WTC11 (cell line): ENCODE measurements around the gene KRT6A. TPM values are rescaled to one million over a fixed set of nuclear protein-coding genes. Genes with fewer than 3 reads are reported as not detected.

ENCODE experiments used
- ATAC-seq: fragments of 200-7000 bp; cut with Tn5 transposase; 2 replicates; pipeline ENCODE4 v1.10.0; 2021; ENCODE audit warnings: mild to moderate bottlenecking, moderate library complexity
- CTCF ChIA-PET: fragments of 300-600 bp; sonication (Branson Sonifier 250); formaldehyde crosslinking; loops from one replicate; lab custom pipeline; 2021; ENCODE audit warnings: antibody characterized with exemption; lab: Charles Lee
- POLR2A ChIA-PET: fragments of 350-600 bp; sonication (Branson Sonifier 250); formaldehyde crosslinking; loops from one replicate; lab custom pipeline; 2021; ENCODE audit warnings: antibody characterized with exemption; lab: Charles Lee
- DNase-seq: peaks from one replicate; pipeline ENCODE4 v3.0.0; 2021; ENCODE audit warnings: low spot score
- H3K27ac Mint-ChIP-seq: 2 replicates; pipeline ENCODE4 v1.8.0; 2021; ENCODE audit warnings: mixed read lengths
- H3K27me3 Mint-ChIP-seq: 2 replicates; pipeline ENCODE4 v1.8.0; 2021; ENCODE audit warnings: low read depth, mild to moderate bottlenecking, moderate library complexity, mixed read lengths
- H3K36me3 Mint-ChIP-seq: 2 replicates; pipeline ENCODE4 v1.8.0; 2021; ENCODE audit warnings: mixed read lengths
- H3K4me1 Mint-ChIP-seq: 2 replicates; pipeline ENCODE4 v1.8.0; 2022; ENCODE audit warnings: mixed read lengths
- H3K4me3 Mint-ChIP-seq: 2 replicates; pipeline ENCODE4 v1.8.0; 2021; ENCODE audit warnings: mild to moderate bottlenecking, moderate library complexity, mixed read lengths
- H3K9me3 Mint-ChIP-seq: 2 replicates; pipeline ENCODE4 v1.8.0; 2021; ENCODE audit warnings: mixed read lengths
- CREM ChIP-seq: sonication (generic); formaldehyde crosslinking; IDR thresholded peaks from 2 replicates; pipeline ENCODE4 v1.8.1; 2022; ENCODE audit warnings: mild to moderate bottlenecking, missing genetic modification reagents, moderate library complexity
- ETV6 ChIP-seq: sonication (generic); formaldehyde crosslinking; IDR thresholded peaks from 2 replicates; pipeline ENCODE4 v1.8.1; 2022; ENCODE audit warnings: mild to moderate bottlenecking, missing genetic modification reagents
- FOXJ3 ChIP-seq: sonication (generic); formaldehyde crosslinking; IDR thresholded peaks from 2 replicates; pipeline ENCODE4 v1.9.0; 2021; ENCODE audit warnings: missing genetic modification reagents, mild to moderate bottlenecking, borderline replicate concordance
- FOXK1 ChIP-seq: sonication (generic); formaldehyde crosslinking; IDR thresholded peaks from 2 replicates; pipeline ENCODE4 v1.8.0; 2022; ENCODE audit warnings: mild to moderate bottlenecking, moderate library complexity, missing genetic modification reagents
- GABPB1 ChIP-seq: sonication (generic); formaldehyde crosslinking; IDR thresholded peaks from 2 replicates; pipeline ENCODE4 v1.8.1; 2023; ENCODE audit warnings: mild to moderate bottlenecking, missing genetic modification reagents
- HMGA2 ChIP-seq: fragments of 250-450 bp; sonication (Bioruptor Pico); IDR thresholded peaks from 2 replicates; pipeline ENCODE4 v1.4.0; 2021; ENCODE audit warnings: mild to moderate bottlenecking, moderate library complexity
- IRF2 ChIP-seq: sonication (generic); formaldehyde crosslinking; IDR thresholded peaks from 2 replicates; pipeline ENCODE4 v1.8.0; 2022; ENCODE audit warnings: low read depth, missing genetic modification reagents, borderline replicate concordance
- JAZF1 ChIP-seq: fragments of 250-450 bp; sonication (Bioruptor Pico); IDR thresholded peaks from 2 replicates; pipeline ENCODE4 v1.9.0; 2021; ENCODE audit warnings: moderate library complexity, mild to moderate bottlenecking, inconsistent platforms
- KAT7 ChIP-seq: sonication (generic); formaldehyde crosslinking; IDR thresholded peaks from 2 replicates; pipeline ENCODE4 v1.8.1; 2023; ENCODE audit warnings: missing genetic modification reagents, mild to moderate bottlenecking, borderline replicate concordance
- NFE2L1 ChIP-seq: sonication (generic); formaldehyde crosslinking; IDR thresholded peaks from 2 replicates; pipeline ENCODE4 v1.8.1; 2023; ENCODE audit warnings: missing genetic modification reagents
- NFYB ChIP-seq: sonication (generic); formaldehyde crosslinking; conservative IDR thresholded peaks from 2 replicates; pipeline ENCODE4 v1.8.0; 2022; ENCODE audit warnings: low read depth, missing genetic modification reagents
- PRRX2 ChIP-seq: fragments of 250-450 bp; sonication (Bioruptor Pico); IDR thresholded peaks from 2 replicates; pipeline ENCODE4 v1.8.0; 2021; ENCODE audit warnings: mild to moderate bottlenecking
- RELA ChIP-seq: sonication (generic); formaldehyde crosslinking; IDR thresholded peaks from 2 replicates; pipeline ENCODE4 v1.8.1; 2022; ENCODE audit warnings: missing genetic modification reagents, mild to moderate bottlenecking, borderline replicate concordance
- SP1 ChIP-seq: sonication (generic); formaldehyde crosslinking; conservative IDR thresholded peaks from 2 replicates; pipeline ENCODE4 v1.8.1; 2022; ENCODE audit warnings: missing genetic modification reagents
- TEAD4 ChIP-seq: sonication (generic); formaldehyde crosslinking; IDR thresholded peaks from 2 replicates; pipeline ENCODE4 v1.8.0; 2022; ENCODE audit warnings: mild to moderate bottlenecking, missing genetic modification reagents
- ZNF121 ChIP-seq: sonication (generic); formaldehyde crosslinking; IDR thresholded peaks from 2 replicates; pipeline ENCODE4 v1.8.0; 2023; ENCODE audit warnings: missing genetic modification reagents
- ZNF138 ChIP-seq: sonication (generic); formaldehyde crosslinking; conservative IDR thresholded peaks from 2 replicates; pipeline ENCODE4 v1.8.1; 2022; ENCODE audit warnings: mild to moderate bottlenecking, moderate library complexity, missing genetic modification reagents
- ZNF416 ChIP-seq: fragments of 250-450 bp; sonication (Bioruptor Pico); IDR thresholded peaks from 2 replicates; pipeline ENCODE4 v1.9.0; 2021; ENCODE audit warnings: mild to moderate bottlenecking, inconsistent platforms
- ZNF671 ChIP-seq: fragments of 250-450 bp; sonication (Bioruptor Pico); IDR thresholded peaks from 2 replicates; pipeline ENCODE4 v1.8.0; 2021; ENCODE audit warnings: mild to moderate bottlenecking
- total RNA-seq: library from RNA; stranded (reverse); gene quantifications from 3 replicates; pipeline ENCODE4 v1.2.3, GENCODE V29; 2021
- TF ChIP-seq, protein P1 (sequence below): fragments of 250-450 bp; sonication (Bioruptor Pico); conservative IDR thresholded peaks from 2 replicates; pipeline ENCODE4 v1.9.0; 2021; ENCODE audit warnings: mild to moderate bottlenecking
- TF ChIP-seq, protein P2 (sequence below): sonication (generic); formaldehyde crosslinking; IDR thresholded peaks from 2 replicates; pipeline ENCODE4 v1.8.1; 2023; ENCODE audit warnings: mild to moderate bottlenecking, moderate library complexity, missing genetic modification reagents
- TF ChIP-seq, protein P3 (sequence below): sonication (generic); formaldehyde crosslinking; IDR thresholded peaks from 2 replicates; pipeline ENCODE4 v1.8.0; 2023; ENCODE audit warnings: missing genetic modification reagents, mild to moderate bottlenecking, borderline replicate concordance
- TF ChIP-seq, protein P4 (sequence below): sonication (generic); formaldehyde crosslinking; IDR thresholded peaks from 2 replicates; pipeline ENCODE4 v1.8.0; 2022; ENCODE audit warnings: missing genetic modification reagents

Gene KRT6A
- total RNA-seq, 1 experiment from 2014 or later = not detected

DNA sequence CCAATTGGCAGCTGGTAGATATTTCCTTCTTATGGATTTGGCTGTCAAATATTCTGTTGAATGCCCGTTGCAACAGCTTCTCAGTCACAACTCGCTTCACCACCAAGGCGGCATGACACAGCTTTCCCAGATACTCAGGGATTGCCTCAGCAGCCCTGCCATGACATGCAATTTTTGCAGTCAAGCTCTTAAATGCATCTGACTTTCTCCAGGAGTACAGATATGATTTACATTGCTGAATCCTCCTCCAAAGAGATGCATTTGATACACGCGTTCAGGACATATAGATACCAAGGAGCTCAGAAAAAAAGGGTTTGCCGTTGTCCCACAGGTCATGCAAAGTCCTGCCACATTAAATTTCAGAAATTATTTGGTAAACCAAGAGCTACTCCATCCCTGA, 20.7 kb upstream of the KRT6A start:
- H3K36me3 Mint-ChIP-seq = peaks cover 5% of the 10 kb centered on the region; the same call in 1 of the 2 replicates
- ATAC-seq (no peak), DNase-seq (no peak)
- CTCF ChIA-PET = interaction anchor here (0.6 to 3.6 kb wide), 4 partner anchors 118 to 388 kb away, joined by 4 to 13 read pairs (median 4); no protein-coding TSS in a partner anchor
- peaks cover 20% of the 10 kb centered on the region for H3K9me3 Mint-ChIP-seq
- peaks cover 2% of the 10 kb centered on the region for H3K27me3 Mint-ChIP-seq
- TF ChIP-seq, protein P1, sequence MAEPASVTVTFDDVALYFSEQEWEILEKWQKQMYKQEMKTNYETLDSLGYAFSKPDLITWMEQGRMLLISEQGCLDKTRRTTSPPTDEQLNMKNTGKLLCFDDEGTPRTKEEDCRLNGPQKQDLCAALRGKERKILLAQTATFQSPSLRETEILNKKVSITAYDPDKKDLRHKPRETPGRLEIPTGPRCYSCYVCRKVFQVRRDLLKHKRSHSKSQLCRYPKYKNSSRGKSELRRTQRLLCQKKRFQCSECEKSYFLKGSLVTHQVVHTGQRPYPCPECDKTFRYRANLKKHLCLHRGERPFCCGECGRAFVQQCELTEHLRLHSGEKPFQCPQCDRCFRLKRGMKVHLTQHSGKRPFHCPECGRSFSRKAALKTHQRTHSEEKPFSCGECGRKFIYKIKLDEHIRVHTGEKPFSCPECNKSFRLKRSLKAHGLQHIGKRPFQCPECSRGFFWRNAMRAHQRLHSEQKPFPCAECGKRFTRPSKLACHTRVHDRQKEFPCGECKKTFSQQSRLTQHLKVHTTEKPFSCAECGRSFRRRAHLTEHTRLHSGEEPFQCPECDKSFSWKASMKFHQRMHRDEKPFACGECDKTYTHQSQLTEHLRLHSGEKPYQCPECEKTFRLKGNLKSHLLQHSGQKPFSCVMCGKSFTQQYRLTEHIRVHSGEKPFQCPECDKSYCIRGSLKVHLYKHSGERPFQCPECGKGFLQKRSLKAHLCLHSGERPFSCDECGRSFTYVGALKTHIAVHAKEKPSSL = no peak
- TF ChIP-seq NFE2L1 (CRISPR knock-in tag) = no peak
- no peak for TF ChIP-seq ZNF671 (CRISPR knock-in tag)
- TF ChIP-seq ZNF138 = no peak
- no peak for TF ChIP-seq FOXJ3
- TF ChIP-seq ETV6 (CRISPR knock-in tag) = no peak
- no peak for TF ChIP-seq ZNF416 (CRISPR knock-in tag)
- no peak for TF ChIP-seq SP1 (CRISPR knock-in tag)
- TF ChIP-seq PRRX2 (CRISPR knock-in tag) = no peak
- TF ChIP-seq RELA (CRISPR knock-in tag) = no peak
- TF ChIP-seq NFYB (CRISPR knock-in tag) = no peak
- TF ChIP-seq CREM = no peak
- no peak for TF ChIP-seq KAT7 (CRISPR knock-in tag)
- TF ChIP-seq, protein P2, sequence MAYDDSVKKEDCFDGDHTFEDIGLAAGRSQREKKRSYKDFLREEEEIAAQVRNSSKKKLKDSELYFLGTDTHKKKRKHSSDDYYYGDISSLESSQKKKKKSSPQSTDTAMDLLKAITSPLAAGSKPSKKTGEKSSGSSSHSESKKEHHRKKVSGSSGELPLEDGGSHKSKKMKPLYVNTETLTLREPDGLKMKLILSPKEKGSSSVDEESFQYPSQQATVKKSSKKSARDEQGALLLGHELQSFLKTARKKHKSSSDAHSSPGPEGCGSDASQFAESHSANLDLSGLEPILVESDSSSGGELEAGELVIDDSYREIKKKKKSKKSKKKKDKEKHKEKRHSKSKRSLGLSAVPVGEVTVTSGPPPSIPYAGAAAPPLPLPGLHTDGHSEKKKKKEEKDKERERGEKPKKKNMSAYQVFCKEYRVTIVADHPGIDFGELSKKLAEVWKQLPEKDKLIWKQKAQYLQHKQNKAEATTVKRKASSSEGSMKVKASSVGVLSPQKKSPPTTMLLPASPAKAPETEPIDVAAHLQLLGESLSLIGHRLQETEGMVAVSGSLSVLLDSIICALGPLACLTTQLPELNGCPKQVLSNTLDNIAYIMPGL (CRISPR knock-in tag) = no peak
- no peak for TF ChIP-seq GABPB1 (CRISPR knock-in tag)
- TF ChIP-seq ZNF121 = no peak
- no peak for TF ChIP-seq TEAD4 (CRISPR knock-in tag)
- no peak for TF ChIP-seq FOXK1 (CRISPR knock-in tag)
- no peak for TF ChIP-seq JAZF1 (CRISPR knock-in tag)
- H3K4me3 Mint-ChIP-seq = no peak overlapping the region
- no peaks in the 10 kb centered on the region for H3K4me1 Mint-ChIP-seq
- POLR2A ChIA-PET = no interaction called here
- no peak overlapping the region for H3K27ac Mint-ChIP-seq

DNA sequence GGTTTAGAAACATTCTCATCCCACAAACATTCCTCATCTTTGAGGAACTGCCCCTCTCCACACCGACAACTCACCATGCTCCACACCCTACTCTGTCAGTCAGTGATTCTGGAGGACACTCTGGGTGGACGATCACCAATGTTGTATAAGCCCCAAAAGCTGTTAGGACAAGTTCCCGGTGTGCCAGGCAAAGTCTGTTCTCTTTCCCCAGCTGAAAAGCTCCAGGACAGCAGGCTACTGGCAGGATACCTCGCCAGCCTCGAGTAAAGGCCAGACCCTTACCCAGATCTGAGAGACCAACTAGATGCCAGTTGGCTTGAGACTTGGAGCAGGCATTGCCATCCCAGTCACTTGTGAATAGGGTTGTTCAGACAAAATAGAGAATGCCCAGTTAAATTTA, 15.2 kb upstream of the KRT6A start:
- ATAC-seq (no peak), DNase-seq (no peak)
- no peak overlapping the region for H3K4me3 Mint-ChIP-seq
- peaks cover 5% of the 10 kb centered on the region; the same call in 1 of the 2 replicates for H3K36me3 Mint-ChIP-seq
- H3K27me3 Mint-ChIP-seq = peaks cover 2% of the 10 kb centered on the region
- CTCF ChIA-PET = interaction anchor here (0.9 to 2.4 kb wide), 5 partner anchors 13 to 128 kb away, joined by 4 to 23 read pairs (median 8); no protein-coding TSS in a partner anchor
- peaks cover 8% of the 10 kb centered on the region; the same call in 1 of the 2 replicates for H3K4me1 Mint-ChIP-seq
- POLR2A ChIA-PET = no interaction called here
- peaks cover 20% of the 10 kb centered on the region for H3K9me3 Mint-ChIP-seq
- no peak overlapping the region for H3K27ac Mint-ChIP-seq
- TF ChIP-seq IRF2 (CRISPR knock-in tag) (no peak), ZNF416 (CRISPR knock-in tag) (no peak), HMGA2 (no peak), SP1 (CRISPR knock-in tag) (no peak), ZNF671 (CRISPR knock-in tag) (no peak)
- TF ChIP-seq, protein P3, sequence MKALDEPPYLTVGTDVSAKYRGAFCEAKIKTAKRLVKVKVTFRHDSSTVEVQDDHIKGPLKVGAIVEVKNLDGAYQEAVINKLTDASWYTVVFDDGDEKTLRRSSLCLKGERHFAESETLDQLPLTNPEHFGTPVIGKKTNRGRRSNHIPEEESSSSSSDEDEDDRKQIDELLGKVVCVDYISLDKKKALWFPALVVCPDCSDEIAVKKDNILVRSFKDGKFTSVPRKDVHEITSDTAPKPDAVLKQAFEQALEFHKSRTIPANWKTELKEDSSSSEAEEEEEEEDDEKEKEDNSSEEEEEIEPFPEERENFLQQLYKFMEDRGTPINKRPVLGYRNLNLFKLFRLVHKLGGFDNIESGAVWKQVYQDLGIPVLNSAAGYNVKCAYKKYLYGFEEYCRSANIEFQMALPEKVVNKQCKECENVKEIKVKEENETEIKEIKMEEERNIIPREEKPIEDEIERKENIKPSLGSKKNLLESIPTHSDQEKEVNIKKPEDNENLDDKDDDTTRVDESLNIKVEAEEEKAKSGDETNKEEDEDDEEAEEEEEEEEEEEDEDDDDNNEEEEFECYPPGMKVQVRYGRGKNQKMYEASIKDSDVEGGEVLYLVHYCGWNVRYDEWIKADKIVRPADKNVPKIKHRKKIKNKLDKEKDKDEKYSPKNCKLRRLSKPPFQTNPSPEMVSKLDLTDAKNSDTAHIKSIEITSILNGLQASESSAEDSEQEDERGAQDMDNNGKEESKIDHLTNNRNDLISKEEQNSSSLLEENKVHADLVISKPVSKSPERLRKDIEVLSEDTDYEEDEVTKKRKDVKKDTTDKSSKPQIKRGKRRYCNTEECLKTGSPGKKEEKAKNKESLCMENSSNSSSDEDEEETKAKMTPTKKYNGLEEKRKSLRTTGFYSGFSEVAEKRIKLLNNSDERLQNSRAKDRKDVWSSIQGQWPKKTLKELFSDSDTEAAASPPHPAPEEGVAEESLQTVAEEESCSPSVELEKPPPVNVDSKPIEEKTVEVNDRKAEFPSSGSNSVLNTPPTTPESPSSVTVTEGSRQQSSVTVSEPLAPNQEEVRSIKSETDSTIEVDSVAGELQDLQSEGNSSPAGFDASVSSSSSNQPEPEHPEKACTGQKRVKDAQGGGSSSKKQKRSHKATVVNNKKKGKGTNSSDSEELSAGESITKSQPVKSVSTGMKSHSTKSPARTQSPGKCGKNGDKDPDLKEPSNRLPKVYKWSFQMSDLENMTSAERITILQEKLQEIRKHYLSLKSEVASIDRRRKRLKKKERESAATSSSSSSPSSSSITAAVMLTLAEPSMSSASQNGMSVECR (CRISPR knock-in tag) = no peak
- TF ChIP-seq, protein P2 (CRISPR knock-in tag) = no peak
- TF ChIP-seq, protein P4, sequence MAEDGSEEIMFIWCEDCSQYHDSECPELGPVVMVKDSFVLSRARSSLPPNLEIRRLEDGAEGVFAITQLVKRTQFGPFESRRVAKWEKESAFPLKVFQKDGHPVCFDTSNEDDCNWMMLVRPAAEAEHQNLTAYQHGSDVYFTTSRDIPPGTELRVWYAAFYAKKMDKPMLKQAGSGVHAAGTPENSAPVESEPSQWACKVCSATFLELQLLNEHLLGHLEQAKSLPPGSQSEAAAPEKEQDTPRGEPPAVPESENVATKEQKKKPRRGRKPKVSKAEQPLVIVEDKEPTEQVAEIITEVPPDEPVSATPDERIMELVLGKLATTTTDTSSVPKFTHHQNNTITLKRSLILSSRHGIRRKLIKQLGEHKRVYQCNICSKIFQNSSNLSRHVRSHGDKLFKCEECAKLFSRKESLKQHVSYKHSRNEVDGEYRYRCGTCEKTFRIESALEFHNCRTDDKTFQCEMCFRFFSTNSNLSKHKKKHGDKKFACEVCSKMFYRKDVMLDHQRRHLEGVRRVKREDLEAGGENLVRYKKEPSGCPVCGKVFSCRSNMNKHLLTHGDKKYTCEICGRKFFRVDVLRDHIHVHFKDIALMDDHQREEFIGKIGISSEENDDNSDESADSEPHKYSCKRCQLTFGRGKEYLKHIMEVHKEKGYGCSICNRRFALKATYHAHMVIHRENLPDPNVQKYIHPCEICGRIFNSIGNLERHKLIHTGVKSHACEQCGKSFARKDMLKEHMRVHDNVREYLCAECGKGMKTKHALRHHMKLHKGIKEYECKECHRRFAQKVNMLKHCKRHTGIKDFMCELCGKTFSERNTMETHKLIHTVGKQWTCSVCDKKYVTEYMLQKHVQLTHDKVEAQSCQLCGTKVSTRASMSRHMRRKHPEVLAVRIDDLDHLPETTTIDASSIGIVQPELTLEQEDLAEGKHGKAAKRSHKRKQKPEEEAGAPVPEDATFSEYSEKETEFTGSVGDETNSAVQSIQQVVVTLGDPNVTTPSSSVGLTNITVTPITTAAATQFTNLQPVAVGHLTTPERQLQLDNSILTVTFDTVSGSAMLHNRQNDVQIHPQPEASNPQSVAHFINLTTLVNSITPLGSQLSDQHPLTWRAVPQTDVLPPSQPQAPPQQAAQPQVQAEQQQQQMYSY (CRISPR knock-in tag) = no peak
